ENCODE results near the gene ING4. TPM values are rescaled to one million over a fixed set of nuclear protein-coding genes. Genes with fewer than 3 reads are reported as not detected.
A peak's percentile ranks its signal among the peaks of the same experiment; 100 is the strongest.

The ING4 gene
- total and polyA plus RNA-seq, 4 donors = 13.9 to 18.1 (median 15.2) TPM

- Histone ChIP-seq H3K27me3 (ENCODE audit: control insufficient read depth in 4 of 4, insufficient read depth in 4 of 4, low read length in 3 of 4) (no peaks in the 10 kb centered on the region), H3K4me3 (ENCODE audit: low read depth in 1 of 3, low read length in 3 of 3) (peak overlapping the region; percentile 81 to 91 (median 84)), H3K27ac (ENCODE audit: low read depth in 1 of 2, low read length in 2 of 2) (peak overlapping the region; percentile 86 to 96), H3K4me1 (ENCODE audit: control insufficient read depth in 4 of 4, insufficient read depth in 4 of 4, low read length in 3 of 4) (peaks cover 16 to 40% (median 36%) of the 10 kb centered on the region in 4 donors), H3K36me3 (ENCODE audit: control insufficient read depth in 4 of 4, insufficient read depth in 3 of 4, low read depth in 1 of 4, low read length in 3 of 4) (peaks cover 5 to 10% (median 7%) of the 10 kb centered on the region in 4 donors), H3K9me3 (ENCODE audit: control insufficient read depth in 4 of 4, low read length in 3 of 4) (no peaks in the 10 kb centered on the region), H3K9ac (ENCODE audit: low read depth in 1 of 2, low read length in 2 of 2) (peak overlapping the region; percentile 41 to 78)
- DNase-seq (ENCODE audit: low spot score) = peak; percentile 71
- TF ChIP-seq YY1 (IDR thresholded peaks at IDR 0.05) = peak; percentile 16
- TF ChIP-seq GABPA (IDR thresholded peaks at IDR 0.05 in 1 of 2, conservative IDR thresholded peaks at IDR 0.05 in 1 of 2) = no peak
- no peak for TF ChIP-seq SP1 (IDR thresholded peaks at IDR 0.05)
- 2% methylated on average over 70 of the region's 70 CpGs for WGBS
Observed at GRCh38 chr12:6606331-6607131, 56.4 kb downstream of the ING4 start.

GRCh38 chr12:6605421-6606330 is 57.2 kb downstream of the ING4 start:
- TF ChIP-seq RXRA (IDR thresholded peaks at IDR 0.05) (no peak), YY1 (IDR thresholded peaks at IDR 0.05) (peak; percentile 23), TAF1 (conservative IDR thresholded peaks at IDR 0.05) (no peak), ATF3 (IDR thresholded peaks at IDR 0.05) (no peak), FOXA1 (IDR thresholded peaks at IDR 0.05) (no peak)
- peaks cover 16 to 40% (median 36%) of the 10 kb centered on the region in 4 donors for H3K4me1 ChIP-seq (ENCODE audit: control insufficient read depth in 4 of 4, insufficient read depth in 4 of 4, low read length in 3 of 4)
- no peak for DNase-seq (ENCODE audit: low spot score)
- WGBS = 10% methylated on average over 18 of the region's 18 CpGs
- peak overlapping the region; percentile 86 to 96 for H3K27ac ChIP-seq (ENCODE audit: low read depth in 1 of 2, low read length in 2 of 2)
- H3K9me3 ChIP-seq (ENCODE audit: control insufficient read depth in 4 of 4, low read length in 3 of 4) = no peaks in the 10 kb centered on the region
- peaks cover 6 to 18% (median 16%) of the 10 kb centered on the region in 4 donors for H3K36me3 ChIP-seq (ENCODE audit: control insufficient read depth in 4 of 4, insufficient read depth in 3 of 4, low read depth in 1 of 4, low read length in 3 of 4)
- no peaks in the 10 kb centered on the region for H3K27me3 ChIP-seq (ENCODE audit: control insufficient read depth in 4 of 4, insufficient read depth in 4 of 4, low read length in 3 of 4)
- peak overlapping the region; percentile 70 to 91 (median 84) for H3K4me3 ChIP-seq (ENCODE audit: low read depth in 1 of 3, low read length in 3 of 3)
- peak overlapping the region; percentile 49 to 78 for H3K9ac ChIP-seq (ENCODE audit: low read depth in 1 of 2, low read length in 2 of 2)

- 59% methylated on average over 6 of the region's 6 CpGs for WGBS
- DNase-seq (ENCODE audit: low spot score) = no peak
Observed at GRCh38 chr12:6604259-6605029, 58.5 kb downstream of the ING4 start.

More at GRCh38 chr12:6604259-6605029, 58.5 kb downstream of the ING4 start:
- peaks cover 13 to 30% (median 27%) of the 10 kb centered on the region in 4 donors for H3K36me3 ChIP-seq (ENCODE audit: control insufficient read depth in 4 of 4, insufficient read depth in 3 of 4, low read depth in 1 of 4, low read length in 3 of 4)
- no peaks in the 10 kb centered on the region for H3K9me3 ChIP-seq (ENCODE audit: control insufficient read depth in 4 of 4, low read length in 3 of 4)
- peak; percentile 90 for TF ChIP-seq ATF3 (IDR thresholded peaks at IDR 0.05)
- peak; percentile 55 to 71 for TF ChIP-seq EGR1 (IDR thresholded peaks at IDR 0.05; ENCODE audit: low read depth in 2 of 2)
- TF ChIP-seq JUND (IDR thresholded peaks at IDR 0.05) = peak; percentile 99
- TF ChIP-seq RXRA (IDR thresholded peaks at IDR 0.05) = peak; percentile 17 to 63
- no peak for TF ChIP-seq GABPA (IDR thresholded peaks at IDR 0.05 in 1 of 2, conservative IDR thresholded peaks at IDR 0.05 in 1 of 2)
- peak; percentile 43 for TF ChIP-seq SP1 (IDR thresholded peaks at IDR 0.05)
- TF ChIP-seq ZBTB33 (IDR thresholded peaks at IDR 0.05) = no peak
- peak; percentile 46 to 48 for TF ChIP-seq HNF4A (conservative IDR thresholded peaks at IDR 0.05)
- peak overlapping the region in 1 of 2 donors; percentile 19 for H3K9ac ChIP-seq (ENCODE audit: low read depth in 1 of 2, low read length in 2 of 2)
- peaks cover 16 to 40% (median 36%) of the 10 kb centered on the region in 4 donors for H3K4me1 ChIP-seq (ENCODE audit: control insufficient read depth in 4 of 4, insufficient read depth in 4 of 4, low read length in 3 of 4)
- H3K4me3 ChIP-seq (ENCODE audit: low read depth in 1 of 3, low read length in 3 of 3) = peak overlapping the region; percentile 16 to 31 (median 16)
- no peaks in the 10 kb centered on the region for H3K27me3 ChIP-seq (ENCODE audit: control insufficient read depth in 4 of 4, insufficient read depth in 4 of 4, low read length in 3 of 4)
- H3K27ac ChIP-seq (ENCODE audit: low read depth in 1 of 2, low read length in 2 of 2) = peak overlapping the region; percentile 11 to 29

Measured in liver (tissue), 9 donors.